ENCODE measurements around the gene CASQ2.

The CASQ2 gene

GRCh38 chr1:115726570-115726969, 41.9 kb downstream of the CASQ2 start:
- DNase-seq = no peak

- no peak for DNase-seq
Measured at GRCh38 chr1:115726161-115726560, 42.4 kb downstream of the CASQ2 start.

DNA sequence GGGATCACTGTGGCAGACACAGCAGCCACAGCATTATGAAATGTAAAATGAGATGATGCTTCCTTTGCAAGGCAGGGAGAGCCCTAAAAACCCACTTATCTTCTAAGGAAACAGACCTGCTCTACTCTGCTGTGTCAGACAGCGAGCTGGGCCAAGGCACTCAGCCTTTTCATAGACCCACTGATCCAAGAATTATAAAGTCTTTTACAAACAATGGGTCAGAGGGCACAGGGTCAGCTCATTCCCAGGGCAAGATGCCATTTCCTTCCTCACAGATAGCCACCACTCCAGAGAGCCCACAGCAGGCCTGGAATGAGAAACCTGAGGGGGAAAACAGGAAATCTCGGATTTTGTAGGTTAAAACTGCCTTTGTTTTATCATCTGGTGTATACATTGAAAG, 42.9 kb downstream of the CASQ2 start:
- DNase-seq = no peak

GRCh38 chr1:115723756-115724155, 44.8 kb downstream of the CASQ2 start:
- no peak for DNase-seq

- DNase-seq = no peak
Measured at GRCh38 chr1:115722221-115722620, 46.3 kb downstream of the CASQ2 start.

GRCh38 chr1:115719285-115719684, 49.2 kb downstream of the CASQ2 start:
- DNase-seq = no peak

GRCh38 chr1:115718011-115718754, 50.3 kb downstream of the CASQ2 start:
- no peak for DNase-seq

DNA sequence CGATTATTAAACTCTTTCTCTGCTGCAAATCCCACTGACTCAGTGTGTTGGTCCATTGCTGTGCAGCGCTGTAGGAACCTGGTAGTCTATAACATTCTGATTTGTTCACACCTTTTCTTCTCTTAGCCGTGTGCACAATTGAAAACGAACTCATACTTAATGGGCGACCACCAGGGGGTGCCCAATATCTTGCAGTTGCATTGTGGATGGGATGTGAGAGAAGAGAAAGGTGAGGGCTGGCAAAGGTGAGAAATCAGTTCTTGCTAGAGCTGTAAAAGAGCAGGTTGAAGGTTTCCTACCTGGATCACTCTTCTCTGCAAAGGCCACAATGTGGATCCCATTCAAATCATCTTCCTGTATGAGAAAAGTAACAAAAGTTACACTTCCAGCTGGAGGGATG, 51.0 kb downstream of the CASQ2 start:
- no peak for DNase-seq

DNA sequence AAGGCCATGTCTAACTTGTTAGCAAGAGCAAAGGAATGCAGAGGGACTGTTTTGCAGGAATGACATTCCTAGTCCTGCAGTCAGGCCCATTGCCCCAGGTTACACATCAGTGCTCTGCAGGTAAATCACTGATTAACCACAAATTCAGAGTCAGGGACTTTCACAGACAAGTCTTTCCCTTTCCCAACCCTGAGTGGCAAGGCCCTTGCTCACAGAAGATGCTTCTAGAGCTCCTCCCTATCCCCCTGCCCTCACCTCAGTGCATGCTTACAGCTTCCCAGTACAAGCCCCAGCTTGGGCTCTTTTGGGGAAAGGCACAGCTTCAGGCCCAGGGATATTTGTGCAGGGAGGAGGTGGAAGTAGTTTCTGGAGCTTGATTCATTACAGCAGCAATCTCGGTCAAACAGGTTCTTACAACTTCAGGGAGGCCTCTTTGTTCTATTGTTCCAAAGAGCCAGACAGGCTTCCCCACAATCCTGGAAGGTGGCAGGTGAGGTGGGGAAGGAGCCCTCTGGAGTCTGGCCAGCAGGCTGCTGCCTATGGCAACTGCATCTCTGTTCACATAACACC, 53.9 kb downstream of the CASQ2 start:
- DNase-seq = peak; percentile 25

DNA sequence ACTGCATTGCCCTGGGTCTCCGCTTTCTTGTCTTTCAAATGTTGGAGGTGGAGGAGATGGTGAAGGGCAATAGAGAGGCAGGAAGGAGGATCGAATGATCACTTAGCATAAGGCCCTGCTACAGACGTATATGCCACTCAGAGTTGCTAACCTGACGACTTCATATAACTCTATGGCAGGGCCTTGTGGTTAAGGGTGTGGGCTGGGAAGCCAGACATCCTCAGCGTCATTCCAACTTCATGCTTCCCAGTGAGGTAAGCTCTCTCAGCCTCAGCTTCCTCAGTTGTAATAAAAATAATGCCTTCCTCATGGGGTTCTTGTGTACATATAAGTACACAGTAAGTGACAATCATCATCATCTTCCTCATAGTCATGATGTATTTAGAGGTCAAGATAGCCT, 54.6 kb downstream of the CASQ2 start:
- no peak for DNase-seq

DNA sequence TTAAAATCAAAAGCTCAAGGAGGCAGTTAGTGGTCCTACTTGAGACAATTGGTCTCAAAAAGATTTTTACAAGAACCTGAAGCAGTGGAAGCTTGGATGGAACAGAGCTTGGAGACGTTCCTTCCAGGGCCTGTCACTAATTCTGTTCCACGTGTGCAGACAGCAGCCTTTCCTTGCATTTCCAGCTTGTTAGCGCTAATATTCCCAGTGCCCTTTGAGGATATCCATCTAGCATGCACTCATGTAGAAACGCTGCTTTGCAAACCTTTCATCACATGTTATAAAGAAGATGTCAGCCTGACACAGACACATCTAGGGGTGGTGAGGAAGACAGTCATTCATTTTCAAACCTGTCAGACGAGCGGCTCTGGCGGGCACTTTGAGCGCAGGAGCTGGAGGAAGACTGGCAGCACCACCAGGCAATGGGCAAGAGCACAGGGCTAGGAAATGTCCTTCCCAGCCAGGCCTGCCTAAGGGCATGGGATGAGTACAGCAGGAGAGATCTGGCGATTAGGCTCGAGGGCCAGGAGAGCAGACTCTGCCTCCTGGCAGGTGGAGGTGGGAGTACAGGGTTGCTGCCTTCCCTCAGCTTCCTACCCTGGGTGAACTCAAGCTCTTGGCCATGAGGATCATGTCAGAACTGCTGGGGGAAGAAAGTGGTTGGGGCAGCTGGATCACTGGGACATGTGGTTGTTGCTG, 55.5 kb downstream of the CASQ2 start:
- no peak for DNase-seq

DNA sequence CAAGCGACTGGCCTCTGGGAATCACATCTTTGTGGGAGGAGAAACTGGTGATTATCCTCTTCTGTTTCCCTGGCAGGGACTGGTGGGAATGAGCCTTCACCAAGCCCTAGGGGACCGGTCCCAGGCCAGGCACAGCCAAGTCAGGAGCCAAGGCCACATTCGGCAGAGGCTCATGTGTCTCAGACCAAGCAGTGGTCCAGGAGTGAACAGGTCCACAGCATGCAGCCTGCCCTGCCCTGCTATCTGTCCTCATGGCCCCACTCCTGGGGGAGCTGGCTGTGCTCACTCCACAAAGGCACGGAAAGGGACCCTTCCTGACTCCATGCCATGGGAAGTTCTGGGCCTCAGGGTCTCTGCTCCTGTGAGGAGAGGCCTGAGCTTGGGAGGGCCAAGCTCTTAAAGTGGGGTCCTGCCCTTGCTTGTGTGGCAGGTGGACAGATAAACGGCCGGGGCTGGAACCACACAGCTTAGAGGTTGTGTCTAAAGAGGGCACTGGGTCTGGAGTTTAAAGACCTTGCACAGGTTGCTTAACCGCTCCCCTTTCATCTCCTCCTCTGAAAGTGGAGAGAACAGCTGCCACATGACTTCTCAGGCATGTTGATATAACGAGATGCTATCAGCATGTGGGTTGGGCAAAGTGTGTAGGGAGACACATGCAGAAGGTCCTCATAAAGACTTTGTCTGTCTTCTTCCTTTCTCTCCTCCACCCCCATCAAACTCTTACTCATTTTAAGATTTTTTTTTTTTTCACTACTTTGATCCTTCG, 57.5 kb downstream of the CASQ2 start:
- no peak for DNase-seq

DNA sequence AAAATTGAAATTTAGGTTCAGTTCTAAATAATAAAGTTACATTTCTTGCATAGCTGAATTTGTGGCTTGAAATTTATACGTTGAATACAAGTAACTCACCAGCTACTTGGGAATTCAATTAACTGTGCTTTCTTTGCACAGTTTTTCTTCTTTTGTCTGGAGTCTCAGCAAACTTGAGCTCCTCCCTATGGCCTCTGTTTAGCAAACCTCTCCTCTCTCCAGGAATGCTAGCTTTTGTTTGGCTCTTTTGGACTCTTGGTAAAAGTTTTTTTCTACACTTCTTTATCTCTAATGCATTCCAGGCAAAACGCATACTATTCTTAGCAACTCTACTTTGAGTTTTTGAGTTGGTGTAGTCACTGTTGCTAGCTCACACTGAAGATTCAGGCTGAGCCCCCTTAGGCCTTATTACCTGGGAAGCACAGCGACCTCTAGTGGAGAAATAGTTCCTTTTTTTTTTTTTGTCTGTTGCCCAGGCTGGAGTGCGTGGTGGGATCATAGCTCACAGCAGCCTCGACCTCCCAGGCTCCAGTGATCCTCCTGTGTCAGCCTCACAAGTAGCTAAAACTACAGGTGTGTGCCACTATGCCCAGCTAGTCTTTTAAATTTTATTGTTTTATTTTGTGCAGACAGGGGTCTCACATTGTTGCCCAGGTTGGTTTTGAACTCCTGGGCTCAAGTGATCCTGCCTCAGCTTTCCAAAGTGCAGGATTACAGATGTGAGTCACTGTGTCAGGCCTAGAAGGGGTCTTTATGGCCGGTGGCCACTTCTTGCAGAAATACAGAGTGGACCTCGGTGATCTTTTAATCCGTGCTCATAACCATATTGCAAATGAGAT, 61.7 kb downstream of the CASQ2 start:
- DNase-seq = peak; percentile 18

GRCh38 chr1:115705963-115706362, 62.6 kb downstream of the CASQ2 start:
- DNase-seq = no peak

GRCh38 chr1:115705085-115705951, 63.2 kb downstream of the CASQ2 start:
- DNase-seq = no peak

GRCh38 chr1:115702959-115703358, 65.6 kb downstream of the CASQ2 start:
- DNase-seq = no peak

DNA sequence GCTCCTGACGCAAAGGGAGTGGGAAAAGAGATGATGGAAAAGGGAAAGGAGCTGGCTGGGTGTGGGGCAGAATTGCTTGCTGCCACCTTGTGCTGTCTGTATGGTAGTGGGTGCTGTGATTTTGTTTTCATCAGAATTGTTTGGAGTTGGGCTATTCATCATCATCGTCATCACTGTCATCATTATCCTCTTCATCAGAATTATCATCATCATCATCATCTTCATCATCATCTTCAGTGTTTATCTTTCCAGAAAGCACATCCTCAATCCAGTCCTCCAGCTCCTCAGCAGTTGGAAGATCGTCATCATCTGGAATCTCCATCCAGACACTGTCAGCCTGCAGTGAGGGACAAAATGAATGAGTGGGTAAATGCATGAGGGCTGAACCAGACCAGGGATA, 67.4 kb downstream of the CASQ2 start:
- no peak for DNase-seq

DNA sequence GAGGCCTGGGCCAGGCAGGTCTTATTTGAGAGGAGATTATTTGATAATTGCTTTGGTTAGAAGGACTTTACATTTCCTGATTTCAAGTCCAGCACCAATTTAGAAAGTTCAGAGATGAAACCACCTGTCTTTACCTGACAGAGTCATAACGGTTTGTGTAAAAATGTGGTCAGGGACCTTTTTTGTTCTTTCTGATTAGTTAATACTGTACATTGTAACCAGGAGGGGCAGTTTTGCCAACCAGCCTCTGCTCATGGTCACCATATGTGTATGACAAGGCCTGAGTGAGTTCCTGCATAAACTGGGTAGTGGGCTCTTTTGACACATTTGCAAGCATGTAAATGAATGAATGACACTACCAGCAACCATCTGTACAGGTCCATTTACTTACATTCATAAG, 70.9 kb downstream of the CASQ2 start:
- no peak for DNase-seq

- DNase-seq = no peak
Measured at GRCh38 chr1:115694805-115695204, 73.7 kb downstream of the CASQ2 start.

DNA sequence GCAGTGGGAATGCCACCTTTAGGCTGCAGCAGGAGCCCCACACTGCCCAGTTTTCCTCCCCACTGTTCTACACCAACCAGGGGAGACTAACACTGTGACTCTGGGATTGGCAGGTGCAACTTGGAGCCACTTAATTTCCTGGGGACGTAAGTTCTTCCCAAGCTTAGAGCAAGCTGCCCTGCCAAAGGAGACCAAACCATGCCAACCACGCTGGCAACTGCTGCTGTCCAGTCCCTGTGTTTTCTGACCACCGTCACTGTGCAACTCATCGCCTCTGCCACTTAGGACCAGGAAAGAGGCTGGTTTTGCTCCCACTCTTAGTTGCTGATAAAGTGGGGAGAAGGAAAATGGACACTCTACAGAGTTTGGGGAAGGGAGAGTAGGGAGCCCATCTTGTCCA, 76.3 kb downstream of the CASQ2 start:
- DNase-seq = no peak

DNA sequence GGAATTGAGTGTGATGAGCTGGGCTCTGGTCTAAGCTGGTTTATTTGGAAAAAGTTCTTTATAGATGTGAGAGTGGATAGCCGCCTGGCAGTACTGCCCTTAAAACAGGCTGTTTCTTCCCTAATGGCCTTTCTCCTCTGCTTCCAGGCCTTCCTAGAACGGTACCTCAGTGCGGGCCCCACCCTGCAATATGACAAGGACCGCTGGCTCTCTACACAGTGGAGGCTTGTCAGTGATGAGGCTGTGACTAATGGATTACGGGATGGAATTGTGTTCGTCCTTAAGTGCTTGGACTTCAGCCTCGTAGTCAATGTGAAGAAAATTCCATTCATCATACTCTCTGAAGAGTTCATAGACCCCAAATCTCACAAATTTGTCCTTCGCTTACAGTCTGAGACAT, 77.5 kb downstream of the CASQ2 start:
- DNase-seq = no peak

DNA sequence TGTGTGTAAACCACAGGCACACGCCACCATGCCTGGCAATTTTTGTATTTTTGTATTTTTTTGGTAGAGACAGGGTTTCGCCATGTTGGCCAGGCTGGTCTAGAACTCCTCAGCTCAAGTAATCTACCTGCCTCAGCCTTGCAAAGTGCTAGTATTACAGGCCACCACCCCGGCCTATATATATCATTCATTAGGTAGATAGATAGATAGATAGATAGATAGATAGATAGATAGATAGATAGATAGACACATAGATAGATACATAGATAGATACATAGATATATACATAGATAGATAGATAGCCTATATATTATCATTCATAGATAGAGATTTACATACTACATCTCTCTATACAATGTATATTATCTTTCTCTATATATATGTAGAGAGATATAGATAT, 80.8 kb downstream of the CASQ2 start:
- DNase-seq = no peak

Data from NCI-H2029 treated with DMSO at 0.1 percent for 48 hours (cell line).